Right ventricle myocardium inferior (tissue), 1 donor: ENCODE data around the gene NECTIN2. TPM values are rescaled to one million over a fixed set of nuclear protein-coding genes. Genes with fewer than 3 reads are reported as not detected.
"Not testable (repeated sequence)": the region's sequence is repeated elsewhere in the genome, so short reads cannot be mapped to it uniquely, and the experiment has no call there.

Source experiments
- ATAC-seq: fragments of 200-7000 bp; cut with Tn5 transposase; one replicate; pipeline ENCODE4 v1.9.1; 2020; ENCODE audit warnings: mild to moderate bottlenecking, moderate library complexity
- DNase-seq: peaks from one replicate; pipeline ENCODE4 v3.0.0; 2021; ENCODE audit errors: missing footprints
- intact Hi-C: fragments of 100-400 bp; cut with DNase I; formaldehyde crosslinking; loops from one replicate; pipeline ENCODE4 v1.11.0; 2022
- total RNA-seq: library from RNA; stranded (reverse); fragmentation: NEBNext Ultra II Directional; extraction: Animal tissue kit (Norgen Biotek cat#: 25700); gene quantifications from one replicate; pipeline ENCODE4 v1.2.1, GENCODE V29; 2021
- donor health status: DM: no; HTN: yes; CAD: no; lungs with severe emphysema.

NECTIN2 gene
- total RNA-seq, 1 donor from 2014 or later = 41.8 TPM

- DNase-seq (peak; percentile 4), ATAC-seq (no peak)
- intact Hi-C loops = no loop called here
These were observed 47.9 kb downstream of the NECTIN2 start for GRCh38 chr19:44894052-44894400.

DNA sequence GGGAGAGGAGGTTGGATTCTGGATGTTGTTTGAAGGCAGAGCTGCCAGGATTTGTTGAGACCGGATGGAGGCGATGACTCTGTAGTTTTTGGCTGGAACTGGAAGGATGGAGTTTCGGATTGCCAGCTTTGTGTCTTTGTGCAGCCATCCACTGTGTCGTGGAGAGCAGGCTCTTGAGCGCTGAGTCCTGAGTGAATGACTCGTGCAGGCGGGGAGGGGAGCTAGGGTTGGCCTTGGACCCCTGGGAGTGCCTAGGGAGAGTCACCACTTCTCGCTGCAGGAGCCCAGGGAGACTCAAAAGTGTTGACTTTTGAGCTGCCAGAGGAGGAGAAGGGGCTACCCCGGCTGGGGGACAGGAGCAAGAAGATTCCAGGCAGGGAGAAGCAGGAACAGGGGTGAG lies 48.8 kb downstream of the NECTIN2 start:
- intact Hi-C loops = no loop called here
- no peak for ATAC-seq
- no peak for DNase-seq

DNA sequence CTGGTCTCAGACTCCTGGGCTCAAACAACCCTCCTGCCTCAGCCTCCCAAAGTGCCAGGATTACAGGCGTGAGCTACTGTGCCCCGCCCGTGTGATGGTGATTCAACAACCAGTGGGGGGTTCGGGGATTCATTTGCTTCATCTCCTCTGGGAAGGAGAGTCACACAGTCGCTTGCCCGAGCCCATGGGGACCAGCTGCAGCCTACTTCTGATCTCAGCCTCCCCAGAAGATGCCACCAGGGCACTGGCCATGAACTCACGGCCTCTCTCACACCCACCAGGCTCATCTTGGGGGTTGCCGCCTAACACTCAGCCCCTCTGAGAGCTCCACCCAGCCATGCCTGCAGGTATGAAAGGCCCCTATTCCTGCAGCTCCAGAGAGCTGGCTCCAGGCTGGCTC lies 51.7 kb downstream of the NECTIN2 start:
- DNase-seq (peak; percentile 22), ATAC-seq (no peak)
- intact Hi-C loops = no loop called here

- no peak for ATAC-seq
- peak; percentile 60 for DNase-seq
- intact Hi-C loops = loop anchor here (10.0 kb wide), 1 partner anchor 434 kb away; no protein-coding TSS in a partner anchor
These were observed 54.5 kb downstream of the NECTIN2 start for GRCh38 chr19:44900328-44901244.

DNA sequence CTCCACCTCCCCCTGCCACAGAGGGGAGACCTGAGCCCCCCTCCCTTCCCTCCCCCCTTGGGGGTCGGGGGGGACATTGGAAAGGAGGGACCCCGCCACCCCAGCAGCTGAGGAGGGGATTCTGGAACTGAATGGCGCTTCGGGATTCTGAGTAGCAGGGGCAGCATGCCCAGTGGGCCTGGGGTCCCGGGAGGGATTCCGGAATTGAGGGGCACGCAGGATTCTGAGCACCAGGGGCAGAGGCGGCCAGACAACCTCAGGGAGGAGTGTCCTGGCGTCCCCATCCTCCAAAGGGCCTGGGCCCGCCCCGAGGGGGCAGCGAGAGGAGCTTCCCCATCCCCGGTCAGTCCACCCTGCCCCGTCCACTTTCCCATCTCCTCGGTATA lies 57.1 kb downstream of the NECTIN2 start:
- peak; percentile 35 for DNase-seq
- intact Hi-C loops = loop anchor here (10.0 kb wide), 1 partner anchor 432 kb away; no protein-coding TSS in a partner anchor

DNA sequence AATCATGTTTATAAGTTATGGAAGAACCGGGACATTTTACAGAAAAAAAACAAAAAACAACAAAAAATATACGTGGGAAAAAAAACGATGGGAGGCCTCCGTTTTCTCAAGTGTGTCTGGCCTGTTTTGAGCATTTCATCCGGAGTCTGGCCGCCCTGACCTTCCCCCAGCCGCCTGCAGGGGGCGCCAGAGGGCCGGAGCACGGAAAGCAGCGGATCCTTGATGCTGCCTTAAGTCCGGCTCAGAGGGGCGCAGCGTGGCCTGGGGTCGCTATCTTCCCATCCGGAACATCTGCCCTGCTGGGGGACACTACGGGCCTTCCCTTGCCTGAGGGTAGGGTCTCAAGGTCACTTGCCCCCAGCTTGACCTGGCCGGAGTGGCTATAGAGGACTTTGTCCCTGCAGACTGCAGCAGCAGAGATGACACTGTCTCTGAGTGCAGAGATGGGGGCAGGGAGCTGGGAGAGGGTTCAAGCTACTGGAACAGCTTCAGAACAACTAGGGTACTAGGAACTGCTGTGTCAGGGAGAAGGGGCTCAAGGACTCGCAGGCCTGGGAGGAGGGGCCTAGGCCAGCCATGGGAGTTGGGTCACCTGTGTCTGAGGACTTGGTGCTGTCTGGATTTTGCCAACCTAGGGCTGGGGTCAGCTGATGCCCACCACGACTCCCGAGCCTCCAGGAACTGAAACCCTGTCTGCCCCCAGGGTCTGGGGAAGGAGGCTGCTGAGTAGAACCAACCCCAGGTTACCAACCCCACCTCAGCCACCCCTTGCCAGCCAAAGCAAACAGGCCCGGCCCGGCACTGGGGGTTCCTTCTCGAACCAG lies 57.7 kb downstream of the NECTIN2 start:
- DNase-seq (peak; percentile 89), ATAC-seq (peak; percentile 69)
- intact Hi-C loops = loop anchor here (2.0 to 10.0 kb wide), 2 partner anchors 47 to 431 kb away; no protein-coding TSS in a partner anchor

More for the DNA sequence above, 57.1 kb downstream of the NECTIN2 start:
- no peak for ATAC-seq

- intact Hi-C loops = loop anchor here (2.0 to 10.0 kb wide), 2 partner anchors 46 to 430 kb away; no protein-coding TSS in a partner anchor
- ATAC-seq (no peak), DNase-seq (peak; percentile 57)
These were observed 58.4 kb downstream of the NECTIN2 start for GRCh38 chr19:44904426-44904994.

- DNase-seq = peak; percentile 51
- intact Hi-C loops = loop anchor here (2.0 to 10.0 kb wide), 2 partner anchors 45 to 429 kb away; no protein-coding TSS in a partner anchor
- ATAC-seq = peak; percentile 21
These were observed 59.5 kb downstream of the NECTIN2 start, which contains the start of gene APOE for GRCh38 chr19:44905437-44906160. TSS of gene APOE (plus strand) at chr19:44905796. CDS start at chr19:44906625, 829 bp downstream.

DNA sequence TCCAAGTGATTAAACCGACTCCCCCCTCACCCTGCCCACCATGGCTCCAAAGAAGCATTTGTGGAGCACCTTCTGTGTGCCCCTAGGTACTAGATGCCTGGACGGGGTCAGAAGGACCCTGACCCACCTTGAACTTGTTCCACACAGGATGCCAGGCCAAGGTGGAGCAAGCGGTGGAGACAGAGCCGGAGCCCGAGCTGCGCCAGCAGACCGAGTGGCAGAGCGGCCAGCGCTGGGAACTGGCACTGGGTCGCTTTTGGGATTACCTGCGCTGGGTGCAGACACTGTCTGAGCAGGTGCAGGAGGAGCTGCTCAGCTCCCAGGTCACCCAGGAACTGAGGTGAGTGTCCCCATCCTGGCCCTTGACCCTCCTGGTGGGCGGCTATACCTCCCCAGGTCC lies 61.5 kb downstream of the NECTIN2 start:
- intact Hi-C loops = loop anchor here (10.0 kb wide), 1 partner anchor 427 kb away; no protein-coding TSS in a partner anchor
- no peak for ATAC-seq
- peak; percentile 34 for DNase-seq

DNA sequence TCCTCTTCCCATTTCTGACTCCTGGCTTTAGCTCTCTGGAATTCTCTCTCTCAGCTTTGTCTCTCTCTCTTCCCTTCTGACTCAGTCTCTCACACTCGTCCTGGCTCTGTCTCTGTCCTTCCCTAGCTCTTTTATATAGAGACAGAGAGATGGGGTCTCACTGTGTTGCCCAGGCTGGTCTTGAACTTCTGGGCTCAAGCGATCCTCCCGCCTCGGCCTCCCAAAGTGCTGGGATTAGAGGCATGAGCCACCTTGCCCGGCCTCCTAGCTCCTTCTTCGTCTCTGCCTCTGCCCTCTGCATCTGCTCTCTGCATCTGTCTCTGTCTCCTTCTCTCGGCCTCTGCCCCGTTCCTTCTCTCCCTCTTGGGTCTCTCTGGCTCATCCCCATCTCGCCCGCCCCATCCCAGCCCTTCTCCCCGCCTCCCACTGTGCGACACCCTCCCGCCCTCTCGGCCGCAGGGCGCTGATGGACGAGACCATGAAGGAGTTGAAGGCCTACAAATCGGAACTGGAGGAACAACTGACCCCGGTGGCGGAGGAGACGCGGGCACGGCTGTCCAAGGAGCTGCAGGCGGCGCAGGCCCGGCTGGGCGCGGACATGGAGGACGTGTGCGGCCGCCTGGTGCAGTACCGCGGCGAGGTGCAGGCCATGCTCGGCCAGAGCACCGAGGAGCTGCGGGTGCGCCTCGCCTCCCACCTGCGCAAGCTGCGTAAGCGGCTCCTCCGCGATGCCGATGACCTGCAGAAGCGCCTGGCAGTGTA lies 62.2 kb downstream of the NECTIN2 start:
- ATAC-seq (no peak), DNase-seq (peak; percentile 39)
- intact Hi-C loops = loop anchor here (10.0 kb wide), 1 partner anchor 427 kb away; no protein-coding TSS in a partner anchor

DNA sequence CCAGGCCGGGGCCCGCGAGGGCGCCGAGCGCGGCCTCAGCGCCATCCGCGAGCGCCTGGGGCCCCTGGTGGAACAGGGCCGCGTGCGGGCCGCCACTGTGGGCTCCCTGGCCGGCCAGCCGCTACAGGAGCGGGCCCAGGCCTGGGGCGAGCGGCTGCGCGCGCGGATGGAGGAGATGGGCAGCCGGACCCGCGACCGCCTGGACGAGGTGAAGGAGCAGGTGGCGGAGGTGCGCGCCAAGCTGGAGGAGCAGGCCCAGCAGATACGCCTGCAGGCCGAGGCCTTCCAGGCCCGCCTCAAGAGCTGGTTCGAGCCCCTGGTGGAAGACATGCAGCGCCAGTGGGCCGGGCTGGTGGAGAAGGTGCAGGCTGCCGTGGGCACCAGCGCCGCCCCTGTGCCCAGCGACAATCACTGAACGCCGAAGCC lies 62.8 kb downstream of the NECTIN2 start:
- DNase-seq (peak; percentile 37), ATAC-seq (no peak)
- intact Hi-C loops = loop anchor here (10.0 kb wide), 1 partner anchor 426 kb away; no protein-coding TSS in a partner anchor

- DNase-seq = peak; percentile 27
- no peak for ATAC-seq
- intact Hi-C loops = loop anchor here (10.0 kb wide), 1 partner anchor 425 kb away; no protein-coding TSS in a partner anchor
These were observed 63.7 kb downstream of the NECTIN2 start for GRCh38 chr19:44909775-44910174.

DNA sequence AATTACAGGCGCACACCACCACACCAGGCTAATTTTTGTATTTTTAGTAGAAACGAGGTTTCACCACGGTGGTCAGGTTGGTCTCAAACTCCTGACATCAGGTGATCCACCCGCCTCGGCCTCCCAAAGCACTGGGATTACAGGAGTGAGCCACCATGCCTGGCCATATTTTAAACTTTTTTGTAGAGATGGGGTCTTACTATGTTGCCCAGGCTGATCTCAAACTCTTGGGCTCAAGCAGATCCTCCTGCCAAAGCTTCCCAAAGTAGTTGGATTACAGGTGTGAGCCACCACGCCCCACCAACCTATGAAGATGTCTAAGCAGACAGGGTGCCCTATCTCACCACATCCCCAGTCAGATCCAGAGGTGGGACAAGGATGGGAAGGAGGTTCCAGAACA lies 65.8 kb downstream of the NECTIN2 start:
- intact Hi-C loops, ATAC-seq: not testable (repeated sequence)
- DNase-seq = peak; percentile 25

GRCh38 chr19:44912854-44913253 lies 66.8 kb downstream of the NECTIN2 start:
- intact Hi-C loops = no loop called here
- ATAC-seq (no peak), DNase-seq (peak; percentile 52)

GRCh38 chr19:44913512-44914432 lies 67.7 kb downstream of the NECTIN2 start:
- DNase-seq = peak; percentile 28
- intact Hi-C loops, ATAC-seq: not testable (repeated sequence)
